NCI-H526 treated with DMSO at 0.1 percent for 48 hours (cell line): ENCODE data around the gene HDHD5.
"Not testable (repeated sequence)": the region's sequence is repeated elsewhere in the genome, so short reads cannot be mapped to it uniquely, and the experiment has no call there.

Experiments used
- DNase-seq: peaks from one replicate; lab custom pipeline; 2025; lab: John Stamatoyannopoulos, UW

Gene HDHD5

DNA sequence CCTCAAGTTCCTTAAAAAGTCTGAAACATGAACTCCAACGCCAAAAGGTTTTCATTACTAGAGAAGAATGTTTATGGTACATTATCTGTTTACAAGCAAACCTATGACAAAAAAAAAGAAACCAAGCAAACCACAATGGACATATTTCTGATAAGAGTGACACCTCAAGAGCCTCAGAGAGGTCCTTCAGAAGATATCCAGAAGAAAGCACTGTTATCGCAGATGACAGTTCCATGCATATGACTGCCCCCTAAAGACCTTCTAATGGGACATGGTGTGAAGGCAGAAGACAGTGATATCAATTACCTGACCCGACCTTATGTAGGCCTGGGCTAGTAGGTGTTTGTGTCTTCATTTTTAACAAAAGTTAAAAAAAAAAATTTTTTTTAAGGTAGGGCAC, 3.1 kb downstream of the HDHD5 start:
- no peak for DNase-seq

DNA sequence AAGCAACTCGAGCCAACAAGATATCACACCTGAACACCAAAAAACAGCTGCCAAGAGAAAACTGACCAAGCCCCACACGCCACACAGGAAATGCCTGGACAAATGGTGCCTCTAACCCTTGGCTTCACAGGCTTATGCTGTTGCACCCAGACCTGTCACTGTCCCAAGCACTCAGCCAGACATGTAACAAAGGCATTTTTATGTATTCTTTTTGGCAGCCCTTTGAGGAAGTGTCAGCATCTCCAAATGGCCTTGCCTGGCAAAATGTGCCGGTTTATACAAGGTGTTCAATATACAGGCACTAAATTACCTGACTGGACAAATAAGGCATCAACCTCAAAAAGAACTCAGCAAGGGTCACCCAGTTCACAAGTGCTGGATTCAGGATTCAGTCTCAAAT, 6.1 kb downstream of the HDHD5 start:
- DNase-seq: no peak

DNA sequence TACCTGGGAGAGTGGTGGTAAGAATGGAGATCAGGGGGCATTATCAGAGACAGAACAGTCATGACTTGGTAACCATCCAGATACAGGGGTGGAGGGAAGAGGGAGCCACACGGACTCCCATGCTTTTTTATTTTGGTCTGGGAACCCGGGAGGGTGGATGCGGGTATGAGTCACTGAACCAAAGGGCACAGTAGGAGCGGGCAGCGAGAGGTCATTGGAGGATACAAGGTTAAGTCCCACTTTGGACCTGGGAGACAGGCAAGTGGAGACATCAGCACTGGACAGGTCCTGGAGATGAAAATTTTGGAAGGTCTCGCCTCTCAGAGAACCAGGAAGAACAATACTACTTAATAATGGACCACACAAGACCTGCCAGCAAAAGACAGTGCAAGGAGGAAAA, 6.7 kb downstream of the HDHD5 start:
- DNase-seq: no peak

DNA sequence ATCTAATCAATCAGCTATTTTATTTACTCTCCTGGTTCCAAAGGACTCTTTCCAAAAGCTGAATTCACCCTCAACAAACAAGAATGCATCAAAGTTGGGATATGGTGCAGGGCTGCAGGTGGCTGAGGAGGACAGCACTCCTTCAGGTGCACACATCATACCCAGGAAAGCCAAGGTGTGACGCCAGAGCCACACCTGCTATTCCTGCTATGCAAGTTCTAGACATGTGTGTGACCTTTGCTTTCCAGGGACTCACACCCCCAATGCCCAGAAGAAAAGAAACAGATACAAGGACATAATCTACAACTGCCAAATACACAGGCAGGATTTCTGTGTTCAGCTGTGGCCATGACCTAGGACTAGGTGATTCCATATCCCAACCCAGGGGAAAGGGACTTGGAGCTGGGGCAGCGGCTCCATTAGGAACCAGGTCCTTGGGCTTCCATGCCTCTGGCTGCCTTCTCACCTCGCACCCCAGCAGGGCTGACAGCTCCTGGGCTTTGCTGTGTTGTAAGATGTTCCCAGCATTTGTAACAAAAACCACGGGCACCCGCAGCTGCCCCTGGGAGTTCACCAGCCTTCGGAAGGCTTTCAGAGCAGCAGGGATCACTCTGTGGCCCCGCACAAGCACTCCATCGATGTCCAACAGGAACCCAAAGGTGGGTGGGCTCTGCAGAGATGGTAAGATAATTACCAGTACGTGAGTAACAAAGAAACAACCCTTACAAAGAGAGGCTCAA, 9.8 kb downstream of the HDHD5 start:
- DNase-seq: no peak

DNA sequence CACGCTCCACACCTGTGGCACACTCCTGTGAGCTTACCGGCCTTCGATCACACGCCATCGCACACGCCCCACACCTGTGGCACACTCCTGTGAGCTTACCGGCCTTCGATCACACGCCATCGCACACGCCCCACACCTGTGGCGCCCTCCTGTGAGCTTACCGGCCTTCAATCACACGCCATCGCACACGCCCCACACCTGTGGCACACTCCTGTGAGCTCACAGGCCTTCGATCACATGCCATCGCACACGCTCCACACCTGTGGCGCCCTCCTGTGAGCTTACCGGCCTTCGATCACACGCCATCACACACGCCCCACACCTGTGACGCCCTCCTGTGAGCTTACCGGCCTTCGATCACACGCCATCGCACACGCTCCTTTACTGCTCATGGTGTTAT, 11.6 kb downstream of the HDHD5 start:
- not testable (repeated sequence) for DNase-seq

DNA sequence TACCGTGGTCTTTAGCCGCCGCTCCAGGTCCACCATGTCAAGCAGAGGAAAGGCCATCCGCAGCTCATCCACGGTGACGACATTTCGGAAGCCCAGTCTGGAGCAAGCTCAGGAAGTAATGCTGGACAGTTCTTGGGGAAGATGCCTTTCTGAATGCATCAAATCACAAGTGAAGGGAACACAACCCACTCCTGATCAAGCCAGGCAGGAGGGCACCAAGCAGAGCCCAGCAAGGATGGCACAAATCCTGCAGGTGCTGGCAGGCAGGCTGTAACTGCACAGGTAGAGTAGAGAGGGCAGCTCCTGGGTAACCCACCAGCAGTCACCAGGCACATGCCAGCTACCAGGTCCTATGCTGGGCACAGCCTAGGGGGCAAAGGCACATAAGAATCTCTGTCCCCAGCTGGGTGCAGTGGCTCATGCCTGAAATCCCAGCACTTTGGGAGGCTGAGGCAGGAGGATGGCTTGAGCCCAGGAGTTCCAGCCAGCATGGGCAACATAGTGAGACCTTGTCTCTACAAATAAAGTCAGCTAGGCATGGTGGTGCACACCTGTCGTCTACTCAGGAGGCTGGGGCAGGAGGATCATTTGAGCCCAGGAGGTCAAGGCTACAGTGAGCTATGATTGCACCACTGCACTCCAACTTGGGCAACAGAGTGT, 13.9 kb downstream of the HDHD5 start:
- DNase-seq: no peak

DNA sequence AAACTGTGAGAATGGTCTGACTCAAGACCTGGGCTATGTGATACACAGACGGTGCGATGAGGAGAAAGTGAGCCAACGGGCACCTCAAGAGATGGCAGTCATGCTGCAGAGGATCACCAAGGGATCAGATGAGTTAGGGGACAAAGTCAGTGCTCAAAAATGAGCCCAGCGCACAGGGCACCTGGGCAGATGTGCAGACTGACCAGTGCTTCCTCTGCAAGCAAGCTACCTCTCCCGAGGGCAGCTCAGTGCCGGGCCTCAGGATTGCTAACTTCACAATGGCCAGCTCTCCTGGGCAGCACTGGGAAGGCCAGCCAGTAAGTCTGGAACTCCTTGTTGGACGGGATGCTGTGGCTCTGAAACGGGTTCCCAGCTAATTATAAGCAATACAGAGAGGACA, 15.3 kb downstream of the HDHD5 start:
- DNase-seq: no peak

DNA sequence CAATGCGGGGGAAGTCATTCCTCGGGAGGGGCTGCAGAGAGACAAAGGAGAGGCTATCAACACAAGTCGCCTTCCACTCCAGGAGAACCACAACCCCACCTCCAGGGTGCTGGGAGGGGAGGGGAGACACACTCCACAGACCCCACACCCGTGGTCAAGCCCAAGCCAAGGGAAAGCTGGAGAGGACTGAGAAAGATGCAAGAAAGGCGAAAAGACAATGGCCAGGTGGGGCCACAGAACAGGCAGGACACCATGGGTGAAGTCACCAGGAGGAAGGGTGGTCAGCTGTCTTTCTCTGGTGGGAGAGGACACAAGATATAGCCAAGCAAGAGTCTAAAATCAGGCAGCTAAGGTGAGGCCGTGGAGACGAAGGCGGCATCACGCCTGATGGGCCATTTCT, 16.0 kb downstream of the HDHD5 start:
- DNase-seq: no peak

DNA sequence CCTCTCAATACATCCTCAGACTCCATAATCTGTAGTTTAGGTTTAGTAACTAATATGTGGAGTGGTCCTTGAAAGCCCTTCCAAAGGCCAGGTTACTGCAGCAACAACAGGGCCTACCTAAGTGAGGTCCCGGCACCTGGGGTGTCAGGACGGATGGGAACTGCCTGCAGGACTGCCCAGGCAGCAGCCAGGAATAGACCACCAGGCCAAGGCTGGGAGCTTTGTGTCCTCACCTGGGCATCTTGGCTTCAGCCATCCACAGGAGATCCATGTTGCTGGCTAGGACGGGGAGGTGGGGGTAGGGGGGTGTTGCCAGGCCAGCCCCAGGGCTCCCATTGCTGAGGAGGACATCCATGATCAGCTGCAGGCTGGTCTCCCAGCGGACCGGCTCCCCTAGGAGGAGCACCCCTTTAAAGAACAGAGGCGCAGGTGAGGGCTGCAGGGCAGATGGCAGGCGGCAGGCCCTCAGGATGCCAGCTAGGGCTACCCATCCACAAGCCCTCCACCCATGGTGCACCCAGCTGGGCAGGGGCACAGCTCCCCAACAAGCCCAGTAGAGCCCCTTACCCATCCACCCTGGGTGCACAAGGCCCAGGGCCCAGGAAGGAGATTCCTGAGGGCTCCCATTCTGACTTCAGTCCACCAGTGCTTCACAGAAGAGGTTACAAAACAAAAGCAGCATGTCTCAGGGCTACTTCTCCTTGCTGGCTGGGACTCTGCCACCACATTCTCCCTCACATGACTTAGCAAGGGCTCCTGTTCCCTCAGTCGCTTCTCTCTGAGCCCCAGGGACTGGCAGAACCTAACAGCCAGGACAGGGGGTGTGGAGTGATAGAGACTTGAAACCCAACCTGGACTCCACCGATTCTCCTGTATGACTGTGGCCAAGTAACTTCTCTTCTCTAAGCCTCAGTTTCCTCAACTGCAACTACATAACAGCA, 18.0 kb downstream of the HDHD5 start:
- no peak for DNase-seq

DNA sequence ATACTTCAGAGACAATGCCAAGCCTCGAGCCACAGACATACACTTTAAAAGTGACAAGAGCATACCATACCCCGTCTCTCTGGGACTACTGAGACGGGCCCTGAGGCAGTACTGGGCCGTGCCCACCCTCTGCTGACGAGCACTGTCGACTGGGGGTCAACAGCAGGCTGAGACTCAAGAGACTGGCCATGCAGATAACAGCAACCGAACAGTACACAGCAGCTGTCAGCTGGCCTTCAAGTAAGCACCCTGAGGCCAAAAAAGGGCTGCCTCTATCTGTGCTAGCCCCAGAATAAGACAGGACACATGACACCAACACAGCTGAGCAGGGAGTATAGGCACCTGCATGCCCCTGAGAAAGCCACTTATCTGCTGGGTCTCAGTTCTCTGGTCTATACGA, 19.1 kb downstream of the HDHD5 start:
- DNase-seq: no peak

DNA sequence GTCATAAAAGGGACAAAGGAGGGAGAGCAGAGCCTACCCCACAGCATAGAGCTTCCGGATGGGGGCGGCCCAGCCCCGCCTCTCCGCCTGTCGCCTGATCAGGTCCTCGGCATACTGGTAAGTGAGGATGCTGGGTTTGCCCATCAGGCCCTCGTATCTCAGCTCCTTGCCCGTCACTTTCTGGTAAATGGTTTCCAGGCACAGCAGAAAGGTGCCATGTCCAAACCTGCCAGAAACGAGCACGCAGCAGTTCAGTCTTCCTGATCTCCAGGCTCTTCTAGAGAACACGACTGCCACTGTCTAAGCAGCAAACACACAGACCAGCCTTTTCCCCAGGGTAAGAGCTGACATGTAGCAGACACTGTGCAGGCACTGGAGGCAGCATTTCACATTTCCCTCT, 20.6 kb downstream of the HDHD5 start:
- DNase-seq: no peak

DNA sequence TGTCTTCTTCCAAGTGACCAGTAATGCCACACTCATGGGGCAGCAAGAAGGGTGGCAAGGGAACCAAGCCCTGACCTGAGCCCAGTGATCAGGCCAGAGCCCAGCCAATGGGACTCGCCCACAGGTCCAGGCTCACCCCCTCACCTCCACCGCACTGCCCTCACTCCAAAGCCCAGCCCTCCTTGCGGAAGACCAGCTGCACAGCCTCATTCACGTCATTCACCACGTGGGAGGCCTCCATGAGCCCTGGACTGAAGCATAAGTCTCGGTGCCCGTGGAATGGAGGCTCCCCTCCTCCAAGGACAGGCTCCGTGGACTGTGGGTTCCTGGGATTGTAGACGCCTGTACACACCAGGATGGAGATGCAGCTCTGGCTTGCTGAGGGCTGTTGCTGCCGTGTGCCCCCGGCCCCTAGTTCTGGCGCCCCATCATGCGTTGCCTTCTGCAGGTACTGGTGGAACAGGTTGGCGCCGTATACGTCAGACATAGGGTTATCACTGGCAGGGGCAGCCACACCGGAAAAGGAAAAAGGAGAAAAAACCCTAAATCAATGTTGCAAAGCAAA, 21.1 kb downstream of the HDHD5 start:
- DNase-seq: no peak

DNA sequence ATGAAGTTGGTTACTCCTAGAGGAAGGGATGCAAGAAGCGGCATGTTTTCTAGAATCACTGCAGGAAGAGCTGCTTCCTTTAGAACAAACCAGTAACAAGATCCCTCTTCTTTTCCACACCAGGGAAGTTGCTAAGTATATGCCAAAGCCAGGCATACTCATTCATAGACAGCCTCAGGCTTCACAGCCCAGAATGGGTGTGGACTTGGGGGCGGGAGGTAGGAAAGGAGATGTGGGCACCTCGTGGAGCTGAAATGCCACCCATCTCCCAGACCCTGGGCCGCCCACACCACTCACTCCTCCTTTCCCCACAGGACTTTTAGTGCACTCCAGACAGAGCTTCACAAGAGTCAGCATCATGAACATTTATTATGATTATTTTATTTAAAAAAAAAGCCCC, 21.9 kb downstream of the HDHD5 start:
- DNase-seq: no peak

DNA sequence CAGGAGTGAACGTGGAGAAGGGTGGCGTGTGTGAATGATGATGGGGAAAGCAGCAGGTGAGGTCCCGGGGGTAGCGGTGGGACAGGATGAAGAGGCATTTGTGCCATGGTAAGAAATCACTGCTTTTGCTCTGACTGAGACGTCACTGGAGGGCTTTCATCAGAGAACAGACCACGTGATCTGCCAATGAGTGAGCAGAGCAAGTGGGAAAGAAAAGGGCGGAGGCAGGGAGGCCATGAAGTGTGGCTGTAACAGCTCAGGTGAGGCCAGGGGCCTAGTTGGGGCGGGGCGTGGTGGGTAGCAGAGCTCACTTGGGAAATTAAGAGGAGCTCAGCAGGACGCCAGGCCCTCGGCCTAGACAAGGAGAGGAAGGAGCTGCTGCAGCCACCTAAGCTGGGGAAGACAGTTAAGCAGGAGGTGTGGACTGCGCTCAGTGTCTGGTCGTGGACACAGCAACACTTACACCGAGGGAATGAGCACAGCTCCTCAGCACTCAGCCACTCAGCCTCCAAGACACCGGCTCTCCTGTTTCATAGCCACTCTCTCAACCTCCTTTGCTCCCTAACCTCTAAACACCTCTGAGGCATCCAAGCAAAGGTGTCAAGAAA, 23.8 kb downstream of the HDHD5 start:
- no peak for DNase-seq

DNA sequence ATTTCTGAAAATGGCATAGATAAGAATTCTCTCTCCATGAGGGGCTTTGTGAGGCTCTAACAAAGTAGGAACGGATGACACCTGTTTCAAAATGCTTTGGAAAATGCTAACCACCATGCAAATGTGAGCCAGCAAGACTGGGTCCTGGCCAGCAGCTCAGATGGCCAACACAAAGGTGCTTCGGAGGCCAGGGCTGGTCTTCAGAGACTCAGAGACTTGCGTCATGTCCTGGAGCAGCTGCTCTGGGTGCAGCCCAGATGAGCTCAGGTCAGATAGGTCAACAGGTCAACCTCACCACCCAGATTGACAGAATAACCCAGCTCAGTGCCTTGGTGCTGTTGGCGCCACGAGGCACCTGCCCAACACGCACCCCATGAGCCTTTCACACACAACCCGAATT, 25.9 kb downstream of the HDHD5 start:
- no peak for DNase-seq

DNA sequence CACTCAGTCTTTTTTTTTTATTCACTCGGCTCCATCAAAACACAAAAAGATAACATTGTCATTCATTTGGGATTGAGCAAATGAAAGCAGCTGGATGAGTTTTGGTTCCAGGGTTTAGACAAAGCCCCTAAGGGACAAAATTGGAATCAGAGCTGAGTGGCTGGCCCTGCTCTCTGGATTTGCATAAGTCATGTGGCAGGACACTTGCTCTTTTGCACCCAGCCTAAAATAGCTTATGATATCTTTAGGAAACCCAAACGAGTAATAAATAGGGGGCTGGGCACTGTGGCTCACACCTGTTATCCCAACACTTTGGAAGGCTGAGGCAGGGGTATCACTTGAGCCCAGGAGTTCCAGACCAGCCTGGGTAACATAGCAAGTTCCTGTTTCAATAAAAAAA, 27.0 kb downstream of the HDHD5 start:
- DNase-seq: no peak

DNA sequence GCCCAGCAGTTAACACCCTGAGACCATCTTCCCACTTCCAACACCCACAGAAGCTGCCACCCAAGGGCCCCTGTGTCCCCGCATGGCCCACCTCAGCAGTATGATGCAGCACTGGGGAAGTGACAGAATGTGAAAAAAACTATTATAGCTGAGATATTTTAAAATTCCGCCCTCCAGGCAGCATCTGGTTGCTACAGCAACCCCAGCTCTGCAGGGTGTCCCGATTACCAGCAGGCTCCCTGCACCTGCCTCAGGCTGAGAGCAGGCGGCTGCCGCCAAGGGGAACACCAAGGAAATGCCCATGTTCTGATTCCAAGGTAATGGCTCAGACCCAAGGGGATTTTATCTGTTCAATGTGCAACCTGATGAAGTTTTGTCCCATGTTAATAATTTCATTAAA, 27.4 kb downstream of the HDHD5 start:
- no peak for DNase-seq

DNA sequence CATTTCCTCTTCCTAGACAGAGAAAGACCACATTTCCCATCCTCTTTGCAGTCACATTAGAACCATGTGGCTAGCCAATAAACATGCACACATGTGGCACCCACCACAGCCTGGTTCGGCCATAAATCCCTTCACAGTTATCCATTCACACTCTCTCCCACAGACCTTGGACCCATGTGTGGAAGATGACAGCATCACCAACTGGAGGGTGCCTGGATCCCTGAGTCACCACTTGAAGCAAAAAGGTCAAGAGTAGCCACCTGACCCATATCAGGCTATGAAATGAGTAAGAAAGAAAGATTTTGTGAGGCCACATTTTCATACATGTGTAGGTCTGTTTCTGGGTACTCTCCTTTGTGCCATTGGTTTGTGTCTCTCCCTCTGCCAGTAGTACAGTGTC, 28.9 kb downstream of the HDHD5 start:
- no peak for DNase-seq

DNA sequence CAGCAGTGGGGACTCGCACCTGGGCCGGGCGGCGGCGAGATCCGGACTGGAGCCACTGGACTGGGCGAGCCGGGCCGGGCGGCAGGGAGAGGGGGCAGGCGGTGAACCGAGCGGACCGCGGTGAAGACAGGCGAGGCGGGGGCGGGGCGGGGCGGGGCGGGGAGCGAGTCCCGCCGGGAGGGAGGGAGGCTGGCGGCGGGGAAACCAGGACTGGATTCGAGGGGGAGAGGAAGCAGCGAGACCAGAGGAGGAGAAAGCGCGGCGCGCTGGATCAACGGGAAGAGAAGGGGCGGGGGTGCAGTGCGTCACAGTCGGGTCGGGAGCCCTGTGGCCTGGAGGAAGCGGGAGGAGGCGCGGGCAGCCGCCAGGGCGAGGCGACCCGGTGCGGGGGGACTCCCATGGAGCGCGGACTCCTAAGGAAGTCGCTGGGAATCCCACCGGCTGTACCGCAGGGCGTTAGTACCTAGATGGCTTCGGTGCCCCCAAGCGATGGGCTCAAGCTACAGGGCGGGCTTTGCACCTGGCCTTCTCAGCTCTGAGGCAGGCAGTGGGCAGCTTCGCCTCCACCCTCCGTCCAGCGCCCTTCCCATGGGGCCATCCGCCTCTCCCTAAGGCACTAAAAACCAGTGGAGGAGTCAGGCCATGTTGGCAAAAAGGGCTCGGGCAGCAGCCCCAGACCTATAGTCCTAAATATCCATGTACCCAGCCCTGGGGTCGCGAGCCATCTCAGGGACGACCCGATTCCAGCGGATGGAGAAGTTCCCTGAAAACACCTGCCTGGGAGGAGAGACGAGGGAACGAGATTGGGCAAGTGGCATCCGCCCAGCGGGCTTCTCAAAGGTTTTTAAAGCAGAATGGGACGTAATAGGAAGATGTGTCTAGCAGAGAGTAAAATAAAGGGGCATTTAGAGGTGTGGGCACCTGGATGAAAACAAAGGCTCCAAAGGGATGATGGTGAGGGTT, 37.6 kb downstream of the HDHD5 start, which contains the start of gene TMEM121B:
TSS of gene TMEM121B (minus strand) at position 128 of the 963 bp plus-strand sequence. CDS start 233 bp downstream, outside the sequence.
- DNase-seq: peak; percentile 64

DNA sequence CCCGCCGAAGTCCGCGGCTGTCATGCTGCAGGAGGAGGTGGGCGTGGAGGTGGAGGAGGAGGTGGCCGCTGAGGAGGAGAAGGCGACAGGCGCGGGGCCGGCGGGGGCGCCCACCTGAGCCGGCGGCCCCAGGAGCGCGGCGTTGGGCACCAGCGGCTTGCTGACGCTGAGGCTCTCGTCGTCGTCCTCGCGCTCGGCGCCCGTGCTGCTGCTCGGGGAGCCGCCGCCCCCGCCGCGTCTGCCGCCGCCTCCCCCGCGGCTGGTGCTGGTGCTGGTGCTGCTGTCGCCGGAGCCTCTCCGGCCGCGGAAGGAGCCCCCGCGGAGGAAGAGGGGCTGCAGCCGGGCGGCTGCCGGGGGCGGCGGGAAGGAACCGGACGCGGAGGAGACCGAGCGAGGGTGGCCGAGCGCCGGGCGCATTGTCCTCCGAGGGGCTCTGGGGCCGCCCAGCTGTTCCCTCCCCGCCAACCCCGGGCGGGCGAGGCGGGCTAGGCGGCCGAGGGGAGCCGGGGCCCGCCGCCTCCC, 38.3 kb downstream of the HDHD5 start:
- no peak for DNase-seq

DNA sequence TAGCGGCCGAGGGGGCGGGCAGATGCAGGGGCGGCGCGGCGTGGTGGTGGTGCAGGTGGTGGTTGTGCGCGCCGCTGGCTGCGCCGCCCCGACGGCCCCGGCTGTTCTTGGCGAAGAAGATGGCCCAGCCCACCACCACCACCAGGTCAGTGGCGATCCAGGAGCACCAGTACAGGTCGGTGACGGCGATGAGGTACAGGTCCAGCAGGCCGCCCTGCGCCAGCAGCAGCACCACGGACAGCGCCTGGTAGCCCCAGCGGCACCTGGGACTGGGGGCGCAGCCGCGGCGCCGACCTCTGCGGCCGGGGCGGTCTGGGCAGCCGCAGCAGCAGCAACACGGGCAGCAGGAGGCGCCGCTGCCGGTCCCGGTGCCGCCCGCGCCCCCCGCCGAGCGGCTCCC, 38.8 kb downstream of the HDHD5 start:
- no peak for DNase-seq
